ACHN (cell line): ENCODE measurements around the gene ATF7IP.
"Not testable (repeated sequence)": the region's sequence is repeated elsewhere in the genome, so short reads cannot be mapped to it uniquely, and the experiment has no call there.

Experiments used
- DNase-seq: peaks from one replicate; pipeline ENCODE4 v3.0.0-alpha.2; 2015
- in situ Hi-C: cut with HindIII; loops from 2 replicates; pipeline ENCODE4 v1.10.0; 2017; ENCODE audit warnings: low sequenced_read_pairs, low pct_ligation_motif_present, low pct_unique_long_range_greater_than_20kb

ATF7IP gene

DNA sequence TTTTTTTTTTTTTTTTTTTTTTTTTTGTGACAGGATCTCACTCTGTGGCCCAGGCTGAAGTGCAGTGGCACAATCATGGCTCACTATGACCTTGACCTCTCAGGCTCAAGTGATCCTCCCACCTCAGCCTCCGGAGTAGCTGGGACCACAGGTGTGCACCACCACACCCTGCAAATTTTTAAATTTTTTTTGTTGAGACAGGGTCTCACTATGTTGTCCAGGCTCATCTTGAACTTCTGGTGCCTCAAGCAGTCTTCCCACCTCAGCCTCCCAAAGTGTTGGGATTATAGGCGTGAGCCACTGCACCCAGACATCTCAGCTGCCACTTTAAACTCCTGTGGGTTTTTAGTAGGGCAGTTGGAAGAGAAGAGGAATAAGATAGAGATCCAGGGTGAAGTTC lies 39.9 kb downstream of the ATF7IP start:
- in situ Hi-C loops, result not testable (repeated sequence)

GRCh38 chr12:14408208-14408607 lies 42.7 kb downstream of the ATF7IP start:
- in situ Hi-C loops, result no loop called here
- DNase-seq, result peak; percentile 58

More for the DNA sequence above, 39.9 kb downstream of the ATF7IP start:
- not testable (repeated sequence) for DNase-seq

DNA sequence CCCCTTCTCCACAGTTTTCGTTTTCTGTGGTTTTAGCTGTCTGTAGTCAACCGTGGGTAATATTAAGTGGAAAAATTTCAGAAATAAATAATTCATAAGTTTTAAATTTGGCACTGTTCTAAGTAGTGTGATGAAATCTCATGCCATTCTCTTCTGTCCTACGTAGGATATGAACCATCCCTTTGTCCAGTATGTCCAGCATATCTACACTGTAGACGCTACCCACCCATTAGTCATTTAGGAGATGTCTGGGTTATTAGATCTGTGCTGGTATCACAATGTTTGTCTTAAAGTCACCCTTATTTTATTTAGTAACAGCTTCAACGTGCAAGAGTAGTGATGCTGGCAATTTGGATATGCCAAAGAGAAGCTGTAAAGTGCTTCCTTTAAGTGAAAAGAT lies 44.7 kb downstream of the ATF7IP start:
- DNase-seq, result no peak
- in situ Hi-C loops, result no loop called here

GRCh38 chr12:14410841-14411569 lies 45.5 kb downstream of the ATF7IP start:
- in situ Hi-C loops, result no loop called here
- DNase-seq, result no peak

- in situ Hi-C loops, result no loop called here
Observed at GRCh38 chr12:14416658-14417057, 51.2 kb downstream of the ATF7IP start.

GRCh38 chr12:14417715-14418114 lies 52.2 kb downstream of the ATF7IP start:
- peak; percentile 84 for DNase-seq
- in situ Hi-C loops, result no loop called here

More at GRCh38 chr12:14416658-14417057, 51.2 kb downstream of the ATF7IP start:
- DNase-seq, result peak; percentile 74

- in situ Hi-C loops, result no loop called here
- peak; percentile 45 for DNase-seq
Observed at GRCh38 chr12:14418451-14418890, 53.0 kb downstream of the ATF7IP start.

DNA sequence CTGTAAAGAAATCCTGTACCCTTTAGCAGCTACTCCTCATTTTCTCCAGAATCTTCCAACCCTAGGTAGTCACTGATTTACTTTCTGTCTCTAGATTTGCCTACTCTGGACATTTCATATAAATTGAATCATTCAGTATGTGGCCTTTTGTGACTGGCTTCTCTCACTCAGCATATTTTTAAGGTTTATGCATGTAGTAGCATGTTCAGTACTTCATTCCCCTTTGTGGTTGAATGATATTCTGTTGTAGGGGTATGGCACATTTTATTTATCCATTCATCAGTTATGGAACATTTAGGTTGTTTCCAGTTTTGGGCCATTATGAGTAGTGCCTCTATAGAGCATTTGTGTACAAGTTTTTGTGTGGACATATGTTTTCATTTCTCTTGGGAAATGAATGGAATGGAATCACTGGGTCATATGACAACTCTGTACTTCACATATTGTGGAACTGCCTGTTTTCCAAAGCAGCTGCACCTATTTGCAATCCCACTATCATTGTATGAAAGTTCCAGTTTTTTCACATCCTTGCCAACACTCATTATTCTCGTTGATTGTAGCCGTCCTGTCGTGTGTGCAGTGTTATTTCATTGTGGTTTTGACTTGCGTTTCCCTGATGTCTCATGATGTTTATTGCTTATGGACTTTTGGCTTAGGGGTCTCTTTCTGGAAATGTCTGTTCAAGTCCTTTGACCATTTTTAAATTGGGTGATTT lies 57.2 kb downstream of the ATF7IP start:
- no peak for DNase-seq
- in situ Hi-C loops, result no loop called here

DNA sequence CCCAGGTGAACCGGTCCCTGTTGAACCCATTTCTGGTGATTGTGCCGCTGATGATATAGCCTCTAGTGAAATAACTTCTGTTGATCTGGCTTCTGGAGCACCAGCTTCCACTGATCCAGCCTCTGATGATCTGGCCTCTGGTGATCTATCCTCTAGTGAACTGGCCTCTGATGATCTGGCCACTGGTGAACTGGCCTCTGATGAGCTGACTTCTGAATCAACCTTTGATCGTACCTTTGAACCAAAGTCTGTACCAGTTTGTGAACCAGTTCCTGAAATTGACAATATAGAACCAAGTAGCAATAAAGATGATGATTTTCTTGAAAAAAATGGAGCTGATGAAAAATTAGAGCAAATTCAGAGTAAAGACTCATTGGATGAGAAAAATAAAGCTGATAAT lies 59.1 kb downstream of the ATF7IP start:
- no peak for DNase-seq
- in situ Hi-C loops, result no loop called here

DNA sequence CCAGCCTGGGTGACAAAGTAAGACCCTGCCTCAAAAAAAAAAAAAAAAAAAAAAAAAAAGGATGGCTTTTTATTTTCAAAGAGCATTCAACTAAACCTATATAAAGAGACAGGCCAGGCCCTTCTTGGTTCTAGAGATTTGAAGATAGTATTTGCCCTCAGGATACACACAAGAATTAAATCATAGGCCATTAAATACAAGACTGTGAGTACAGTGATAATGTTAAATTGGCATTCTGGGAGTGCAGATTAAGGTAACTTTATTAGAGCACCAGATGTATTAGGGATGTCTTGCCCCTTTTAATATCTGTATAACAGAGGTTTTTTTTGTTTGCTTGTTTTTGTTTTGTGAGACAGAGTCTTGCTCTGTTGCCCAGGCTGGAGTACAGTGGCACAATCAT lies 61.3 kb downstream of the ATF7IP start:
- no peak for DNase-seq
- in situ Hi-C loops, result no loop called here

DNA sequence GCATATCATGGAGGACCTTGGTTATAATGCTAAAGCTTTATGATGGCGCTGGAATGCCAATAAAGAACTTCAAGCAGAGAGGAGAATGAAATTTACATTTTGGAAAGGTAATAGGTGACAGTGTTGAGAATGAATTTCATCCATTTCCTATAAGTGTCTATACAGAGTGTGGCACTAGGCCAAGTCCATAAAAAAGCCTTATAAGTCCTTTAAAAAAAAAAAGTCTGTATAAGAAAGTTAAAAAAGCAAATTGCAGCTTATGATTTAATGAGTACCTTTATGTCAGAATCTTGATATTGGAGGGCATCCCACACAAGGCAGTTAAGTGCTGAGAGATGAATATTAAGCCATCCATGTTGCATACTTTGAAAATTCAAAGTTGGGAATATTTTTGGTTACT lies 62.4 kb downstream of the ATF7IP start:
- in situ Hi-C loops, result no loop called here
- no peak for DNase-seq

GRCh38 chr12:14430394-14430986 lies 65.0 kb downstream of the ATF7IP start:
- no peak for DNase-seq
- in situ Hi-C loops, result no loop called here

- in situ Hi-C loops, result no loop called here
- no peak for DNase-seq
Observed at GRCh38 chr12:14431975-14432374, 66.5 kb downstream of the ATF7IP start.

- in situ Hi-C loops, result no loop called here
- no peak for DNase-seq
Observed at GRCh38 chr12:14435627-14436026, 70.1 kb downstream of the ATF7IP start.

DNA sequence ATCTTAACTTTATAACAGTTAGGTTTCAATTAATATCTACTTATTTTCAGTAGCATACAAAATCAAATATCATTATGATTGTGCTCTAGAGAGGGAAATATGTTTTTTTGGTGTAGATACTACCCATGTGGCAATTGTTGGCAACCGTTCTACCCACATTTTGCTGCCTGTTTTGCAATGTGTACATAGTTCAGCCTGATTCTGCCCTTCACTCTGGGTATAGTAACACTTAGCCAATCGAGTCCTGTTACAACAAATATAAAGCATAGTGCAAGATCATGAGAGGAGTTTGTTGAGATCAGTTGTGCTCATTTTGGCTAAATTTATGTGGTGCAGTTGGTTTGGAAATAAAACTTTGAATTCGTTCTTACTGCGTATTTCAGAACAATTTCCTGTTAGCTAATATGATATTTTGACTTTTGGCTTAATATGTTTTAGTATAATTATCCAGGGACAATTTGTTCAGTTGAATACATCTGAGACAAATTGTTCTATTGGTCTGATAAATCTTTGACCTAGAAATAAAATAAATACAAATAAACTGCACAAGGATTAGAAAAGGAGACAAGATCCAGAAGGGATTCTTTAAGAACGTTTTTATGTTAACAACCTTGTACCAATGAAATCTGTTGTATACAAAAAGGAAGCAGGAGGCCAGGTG lies 76.9 kb downstream of the ATF7IP start:
- in situ Hi-C loops, result no loop called here
- no peak for DNase-seq

DNA sequence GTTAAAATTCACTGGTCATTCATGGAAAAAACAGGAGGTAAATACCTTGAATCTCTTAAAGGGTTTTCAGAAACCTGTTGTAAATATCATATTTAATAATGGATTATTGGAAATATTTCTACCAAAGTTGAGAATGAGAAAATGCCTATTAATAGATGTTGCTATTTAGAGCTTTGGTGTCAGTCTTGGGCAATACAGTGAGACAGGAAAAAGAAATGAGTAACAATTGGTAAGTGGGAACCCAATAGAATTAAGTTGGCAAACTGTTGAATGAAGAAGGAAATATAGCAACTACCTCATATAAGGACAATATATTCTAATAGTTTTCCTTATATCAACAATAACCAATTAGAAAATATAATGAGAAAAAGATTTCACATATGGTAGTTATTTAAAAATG lies 78.0 kb downstream of the ATF7IP start:
- in situ Hi-C loops, result no loop called here

DNA sequence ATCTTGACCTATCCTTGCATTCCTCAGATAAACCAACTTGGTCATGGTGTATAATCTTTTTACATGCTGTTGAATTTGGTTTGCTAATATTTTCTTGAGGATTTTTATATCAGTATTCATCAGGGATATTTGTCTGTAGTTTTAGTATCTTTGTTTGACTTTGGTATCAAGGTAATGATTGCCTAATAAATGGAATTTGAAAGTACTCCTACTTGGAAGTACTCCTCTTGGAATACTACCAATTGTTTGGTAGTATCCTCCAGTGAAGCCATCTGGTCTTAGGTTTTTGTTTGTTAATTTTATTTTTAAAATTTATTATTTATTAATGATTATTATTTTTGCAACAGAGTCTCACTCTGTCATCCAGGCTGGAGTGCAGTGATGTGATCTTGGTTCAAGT lies 85.0 kb downstream of the ATF7IP start:
- DNase-seq, result no peak
- in situ Hi-C loops, result no loop called here

More for the DNA sequence above, 78.0 kb downstream of the ATF7IP start:
- DNase-seq, result no peak

- no peak for DNase-seq
- in situ Hi-C loops, result no loop called here
Observed at GRCh38 chr12:14452336-14452735, 86.9 kb downstream of the ATF7IP start.

DNA sequence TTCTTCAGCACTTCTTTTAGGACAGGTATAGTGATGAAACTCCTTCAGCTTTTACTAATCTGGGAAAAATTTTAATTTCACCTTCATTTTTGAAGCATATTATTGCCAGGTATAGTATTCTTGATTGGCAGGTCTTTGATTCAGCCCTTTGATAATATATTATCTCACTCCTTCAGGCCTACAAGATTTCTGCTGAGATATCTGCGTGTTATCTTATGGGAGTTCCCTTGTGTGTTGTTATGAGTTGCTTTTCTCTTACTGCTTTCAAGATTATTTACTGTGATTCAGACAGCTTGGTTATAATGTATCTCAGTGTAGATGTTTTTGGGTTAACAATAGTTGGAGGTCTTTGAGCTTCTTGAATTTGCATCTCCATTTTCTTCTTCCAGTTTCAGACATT lies 87.4 kb downstream of the ATF7IP start:
- in situ Hi-C loops, result no loop called here
- no peak for DNase-seq
